GM12878 (cell line): ENCODE results near the gene MMP20. TPM values are rescaled to one million over a fixed set of nuclear protein-coding genes. Genes with fewer than 3 reads are reported as not detected.

Source experiments
- ATAC-seq: fragments of 200-7000 bp; cut with Tn5 transposase; 3 replicates; pipeline ENCODE4 v1.9.1; 2020; ENCODE audit warnings: mild to moderate bottlenecking, moderate library complexity
- BruUV-seq: library from RNA; stranded (reverse); fragments of 400-500 nt; replicated peaks from 2 replicates; lab custom pipeline; 2021; lab: Mats Ljungman, UMichigan
- CTCF ChIA-PET: fragments of 300-600 bp; sonication (Branson Sonifier 250); formaldehyde crosslinking; extraction: SDS; loops from one replicate; lab custom pipeline; 2021; ENCODE audit warnings: inconsistent platforms; lab: Yijun Ruan, JAX
- POLR2A ChIA-PET: fragments of 350-600 bp; formaldehyde crosslinking; extraction: SDS; loops from one replicate; lab custom pipeline; 2021; ENCODE audit warnings: inconsistent platforms; lab: Charles Lee
- RAD21 ChIA-PET: fragments of 300-600 bp; sonication (Branson Sonifier 250); formaldehyde crosslinking; loops from one replicate; lab custom pipeline; 2023; ENCODE audit warnings: antibody characterized with exemption; ENCODE audit not compliant: unreplicated experiment; lab: Charles Lee
- SMC1A ChIA-PET: fragments of 300-600 bp; sonication (Branson Sonifier 250); formaldehyde crosslinking; loops from one replicate; lab custom pipeline; 2023; ENCODE audit not compliant: unreplicated experiment, uncharacterized antibody; lab: Charles Lee
- DNase-seq: peaks from one replicate; pipeline ENCODE4 v3.0.0-alpha.2; 2011; ENCODE audit warnings: low read depth, low spot score
- FAIRE-seq: peaks from 3 replicates; lab custom pipeline; 2011; peaks lifted over from hg19 to GRCh38; lab: Jason Lieb, UNC
- H2AFZ ChIP-seq: 2 replicates; pipeline ENCODE4 v1.6.0; 2011; ENCODE audit warnings: low read depth, low read length, control low read depth; ENCODE audit not compliant: control insufficient read depth
- H3K27ac ChIP-seq: 2 replicates; pipeline ENCODE4 v1.5.1; 2011; ENCODE audit warnings: control low read depth; ENCODE audit not compliant: control insufficient read depth, insufficient read depth
- H3K27me3 ChIP-seq, 2 experiments: replicated peaks in 1 of 2; 2 replicates each; pipeline versions ENCODE4 v1.6.0 to v1.6.1; 2011; ENCODE audit warnings: low read length in 1 of 2; ENCODE audit not compliant: control insufficient read depth in 2 of 2, insufficient read depth in 2 of 2
- H3K36me3 ChIP-seq, 2 experiments: 2 replicates each; pipeline ENCODE4 v1.5.1; 2011; ENCODE audit warnings: low read length in 1 of 2; ENCODE audit not compliant: control insufficient read depth in 2 of 2, insufficient read depth in 2 of 2
- H3K4me1 ChIP-seq: 2 replicates; pipeline ENCODE4 v1.6.1; 2011; ENCODE audit warnings: mild to moderate bottlenecking, low read length, moderate library complexity, mixed read lengths; ENCODE audit not compliant: control insufficient read depth, insufficient read depth
- H3K4me2 ChIP-seq: 2 replicates; pipeline ENCODE4 v1.6.0; 2011; ENCODE audit warnings: control low read depth; ENCODE audit not compliant: control insufficient read depth, insufficient read depth
- H3K4me3 ChIP-seq: fragments of 200-600 bp; sonication (generic); 2 replicates; pipeline ENCODE4 v1.5.1; 2016
- H3K79me2 ChIP-seq: 2 replicates; pipeline ENCODE4 v1.6.0; 2011; ENCODE audit warnings: low read length; ENCODE audit not compliant: control insufficient read depth, insufficient read depth
- H3K9ac ChIP-seq: 2 replicates; pipeline ENCODE4 v1.8.0; 2011; ENCODE audit warnings: low read length, control low read depth, mixed read lengths; ENCODE audit not compliant: control insufficient read depth, insufficient read depth
- H3K9me3 ChIP-seq: replicated peaks from 3 replicates; pipeline ENCODE4 v1.5.1; 2011; ENCODE audit warnings: mild to moderate bottlenecking, low read length; ENCODE audit not compliant: control insufficient read depth, insufficient read depth
- H4K20me1 ChIP-seq: 2 replicates; pipeline ENCODE4 v1.6.0; 2011; ENCODE audit not compliant: control insufficient read depth, insufficient read depth
- E4F1 ChIP-seq: fragments of 450-650 bp; IDR thresholded peaks from 2 replicates; pipeline ENCODE4 v1.6.1; 2018; ENCODE audit warnings: borderline replicate concordance, mild to moderate bottlenecking; ENCODE audit not compliant: partially characterized antibody
- ESRRA ChIP-seq: IDR thresholded peaks from 2 replicates; pipeline ENCODE4 v1.6.1; 2012; ENCODE audit warnings: mild to moderate bottlenecking, low read length, improper control_type of control experiment
- WGBS: methylation state at CpG from one replicate; pipeline ENCODE4 v1.1.6; 2016; ENCODE audit warnings: low lambda C conversion rate; ENCODE audit not compliant: insufficient replicate concordance, insufficient coverage; ENCODE audit errors: missing lambda C conversion rate; 5-methylcytosine and 5-hydroxymethylcytosine counted together
- in situ Hi-C: fragments of 300-500 bp; cut with MboI; formaldehyde crosslinking; loops from 9 replicates; pipeline ENCODE4 v1.14.3; 2018; ENCODE audit warnings: mixed read lengths
- intact Hi-C: fragments of 100-400 bp; cut with micrococcal nuclease; formaldehyde crosslinking; loops from one replicate; pipeline ENCODE4 v1.14.2; 2022; ENCODE audit not compliant: unreplicated experiment
- polyA plus RNA-seq, 11 experiments: library from polyadenylated mRNA; depleted of rRNA in 4 of 11; unstranded in 6 of 11; stranded (reverse) in 5 of 11; fragments of >200 nt; fragmentation: Nextera tagmentation in 4 of 11; fragmentation: Illumina TruSeq in 1 of 11; extraction: Ambion mirVana in 4 of 11; extraction: Trizol in 1 of 11; gene quantifications; 1 replicate in 1 of 11; 2 replicates in 10 of 11; pipeline versions ENCODE4 v1.2.1 to v1.2.3, GENCODE V29; 2011 to 2016; ENCODE audit warnings: inconsistent platforms in 2 of 11, missing spikeins in 2 of 11, low read depth in 1 of 11
- total RNA-seq, 4 experiments: library from RNA; depleted of rRNA in 3 of 4; stranded (reverse); fragments of >200 nt in 3 of 4; fragmentation: Illumina TruSeq in 1 of 4; extraction: Trizol in 1 of 4; gene quantifications; 2 replicates each; pipeline versions ENCODE4 v1.2.1 to v1.2.3, GENCODE V29; 2013 to 2021
- TF ChIP-seq, protein P1 (sequence below): fragments of 450-650 bp; IDR thresholded peaks from 2 replicates; pipeline ENCODE4 v1.6.1; 2017; ENCODE audit warnings: mild to moderate bottlenecking, moderate library complexity
- TF ChIP-seq, protein P2 (sequence below): fragments of 450-650 bp; IDR thresholded peaks from 2 replicates; pipeline ENCODE4 v1.6.1; 2017; ENCODE audit warnings: mild to moderate bottlenecking, moderate library complexity
- TF ChIP-seq, protein P3 (sequence below): fragments of 450-650 bp; formaldehyde crosslinking; IDR thresholded peaks from 2 replicates; pipeline ENCODE4 v1.4.0; 2022; ENCODE audit warnings: mild to moderate bottlenecking, moderate library complexity

MMP20 gene
- total and polyA plus RNA-seq, 10 of the 15 experiments (the other 5 are each of a cell fraction or from before 2014, with no cell fraction given): 0.10 to 0.57 (median 0.19) TPM; not detected in 2

DNA sequence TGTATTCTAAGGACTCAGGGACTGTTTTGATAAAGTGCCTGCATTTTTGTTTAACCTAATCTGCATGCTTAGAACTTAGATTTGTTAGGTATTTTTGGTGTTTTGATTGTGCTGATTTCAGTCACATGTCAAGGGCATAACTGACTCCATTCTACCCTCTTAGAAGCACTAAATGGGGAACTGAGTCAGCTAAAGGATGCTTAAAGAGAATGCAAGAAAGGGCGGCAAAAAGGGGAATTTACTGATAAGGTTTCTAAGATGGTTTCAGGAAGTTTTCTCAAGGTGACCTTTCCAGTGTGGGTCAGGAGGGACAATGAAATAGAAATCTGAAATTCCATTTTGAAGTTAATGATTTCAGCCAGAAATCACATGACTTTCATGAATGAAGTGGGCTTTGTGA lies 43.0 kb downstream of the MMP20 start:
- H3K4me2 ChIP-seq: no peak overlapping the region
- ChIA-PET POLR2A (interaction anchor here (1.7 to 5.7 kb wide), 4 partner anchors 9 to 36 kb away, joined by 7 to 59 read pairs (median 17); no protein-coding TSS in a partner anchor), CTCF (interaction anchor here (1.2 kb wide), 1 partner anchor 27 kb away, joined by 3 read pairs; no protein-coding TSS in a partner anchor), SMC1A (interaction anchor here (1.3 to 17.3 kb wide), 5 partner anchors 10 to 44 kb away, joined by 3 to 322 read pairs (median 25); no protein-coding TSS in a partner anchor), RAD21 (interaction anchor here (1.9 to 8.1 kb wide), 4 partner anchors 22 to 30 kb away, joined by 9 to 102 read pairs (median 45); no protein-coding TSS in a partner anchor)
- no peak overlapping the region for H2AFZ ChIP-seq
- in situ Hi-C loops (no loop called here), intact Hi-C loops (no loop called here)
- 5% methylated on average over 1 of the region's 1 CpG for WGBS
- no peak overlapping the region for H3K9ac ChIP-seq
- DNase-seq (no peak), ATAC-seq (no peak), FAIRE-seq (no peak)
- BruUV-seq: no TSS peak
- H3K9me3 ChIP-seq: peaks cover 2% of the 10 kb centered on the region; the same call in 2 of the 3 replicates
- no peaks in the 10 kb centered on the region for H3K79me2 ChIP-seq
- no peaks in the 10 kb centered on the region for H3K36me3 ChIP-seq
- H3K4me1 ChIP-seq: peaks cover 10% of the 10 kb centered on the region; the same call in 1 of the 2 replicates
- H3K4me3 ChIP-seq: no peak overlapping the region
- H3K27me3 ChIP-seq: no peaks in the 10 kb centered on the region
- TF ChIP-seq, protein P1, sequence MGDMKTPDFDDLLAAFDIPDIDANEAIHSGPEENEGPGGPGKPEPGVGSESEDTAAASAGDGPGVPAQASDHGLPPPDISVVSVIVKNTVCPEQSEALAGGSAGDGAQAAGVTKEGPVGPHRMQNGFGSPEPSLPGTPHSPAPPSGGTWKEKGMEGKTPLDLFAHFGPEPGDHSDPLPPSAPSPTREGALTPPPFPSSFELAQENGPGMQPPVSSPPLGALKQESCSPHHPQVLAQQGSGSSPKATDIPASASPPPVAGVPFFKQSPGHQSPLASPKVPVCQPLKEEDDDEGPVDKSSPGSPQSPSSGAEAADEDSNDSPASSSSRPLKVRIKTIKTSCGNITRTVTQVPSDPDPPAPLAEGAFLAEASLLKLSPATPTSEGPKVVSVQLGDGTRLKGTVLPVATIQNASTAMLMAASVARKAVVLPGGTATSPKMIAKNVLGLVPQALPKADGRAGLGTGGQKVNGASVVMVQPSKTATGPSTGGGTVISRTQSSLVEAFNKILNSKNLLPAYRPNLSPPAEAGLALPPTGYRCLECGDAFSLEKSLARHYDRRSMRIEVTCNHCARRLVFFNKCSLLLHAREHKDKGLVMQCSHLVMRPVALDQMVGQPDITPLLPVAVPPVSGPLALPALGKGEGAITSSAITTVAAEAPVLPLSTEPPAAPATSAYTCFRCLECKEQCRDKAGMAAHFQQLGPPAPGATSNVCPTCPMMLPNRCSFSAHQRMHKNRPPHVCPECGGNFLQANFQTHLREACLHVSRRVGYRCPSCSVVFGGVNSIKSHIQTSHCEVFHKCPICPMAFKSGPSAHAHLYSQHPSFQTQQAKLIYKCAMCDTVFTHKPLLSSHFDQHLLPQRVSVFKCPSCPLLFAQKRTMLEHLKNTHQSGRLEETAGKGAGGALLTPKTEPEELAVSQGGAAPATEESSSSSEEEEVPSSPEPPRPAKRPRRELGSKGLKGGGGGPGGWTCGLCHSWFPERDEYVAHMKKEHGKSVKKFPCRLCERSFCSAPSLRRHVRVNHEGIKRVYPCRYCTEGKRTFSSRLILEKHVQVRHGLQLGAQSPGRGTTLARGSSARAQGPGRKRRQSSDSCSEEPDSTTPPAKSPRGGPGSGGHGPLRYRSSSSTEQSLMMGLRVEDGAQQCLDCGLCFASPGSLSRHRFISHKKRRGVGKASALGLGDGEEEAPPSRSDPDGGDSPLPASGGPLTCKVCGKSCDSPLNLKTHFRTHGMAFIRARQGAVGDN: peak; percentile 83
- TF ChIP-seq E4F1 (no peak), ESRRA (peak; percentile 68; the same call in 1 of the 2 replicates)
- TF ChIP-seq, protein P2, sequence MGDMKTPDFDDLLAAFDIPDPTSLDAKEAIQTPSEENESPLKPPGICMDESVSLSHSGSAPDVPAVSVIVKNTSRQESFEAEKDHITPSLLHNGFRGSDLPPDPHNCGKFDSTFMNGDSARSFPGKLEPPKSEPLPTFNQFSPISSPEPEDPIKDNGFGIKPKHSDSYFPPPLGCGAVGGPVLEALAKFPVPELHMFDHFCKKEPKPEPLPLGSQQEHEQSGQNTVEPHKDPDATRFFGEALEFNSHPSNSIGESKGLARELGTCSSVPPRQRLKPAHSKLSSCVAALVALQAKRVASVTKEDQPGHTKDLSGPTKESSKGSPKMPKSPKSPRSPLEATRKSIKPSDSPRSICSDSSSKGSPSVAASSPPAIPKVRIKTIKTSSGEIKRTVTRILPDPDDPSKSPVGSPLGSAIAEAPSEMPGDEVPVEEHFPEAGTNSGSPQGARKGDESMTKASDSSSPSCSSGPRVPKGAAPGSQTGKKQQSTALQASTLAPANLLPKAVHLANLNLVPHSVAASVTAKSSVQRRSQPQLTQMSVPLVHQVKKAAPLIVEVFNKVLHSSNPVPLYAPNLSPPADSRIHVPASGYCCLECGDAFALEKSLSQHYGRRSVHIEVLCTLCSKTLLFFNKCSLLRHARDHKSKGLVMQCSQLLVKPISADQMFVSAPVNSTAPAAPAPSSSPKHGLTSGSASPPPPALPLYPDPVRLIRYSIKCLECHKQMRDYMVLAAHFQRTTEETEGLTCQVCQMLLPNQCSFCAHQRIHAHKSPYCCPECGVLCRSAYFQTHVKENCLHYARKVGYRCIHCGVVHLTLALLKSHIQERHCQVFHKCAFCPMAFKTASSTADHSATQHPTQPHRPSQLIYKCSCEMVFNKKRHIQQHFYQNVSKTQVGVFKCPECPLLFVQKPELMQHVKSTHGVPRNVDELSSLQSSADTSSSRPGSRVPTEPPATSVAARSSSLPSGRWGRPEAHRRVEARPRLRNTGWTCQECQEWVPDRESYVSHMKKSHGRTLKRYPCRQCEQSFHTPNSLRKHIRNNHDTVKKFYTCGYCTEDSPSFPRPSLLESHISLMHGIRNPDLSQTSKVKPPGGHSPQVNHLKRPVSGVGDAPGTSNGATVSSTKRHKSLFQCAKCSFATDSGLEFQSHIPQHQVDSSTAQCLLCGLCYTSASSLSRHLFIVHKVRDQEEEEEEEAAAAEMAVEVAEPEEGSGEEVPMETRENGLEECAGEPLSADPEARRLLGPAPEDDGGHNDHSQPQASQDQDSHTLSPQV: peak; percentile 97
- TF ChIP-seq, protein P3, sequence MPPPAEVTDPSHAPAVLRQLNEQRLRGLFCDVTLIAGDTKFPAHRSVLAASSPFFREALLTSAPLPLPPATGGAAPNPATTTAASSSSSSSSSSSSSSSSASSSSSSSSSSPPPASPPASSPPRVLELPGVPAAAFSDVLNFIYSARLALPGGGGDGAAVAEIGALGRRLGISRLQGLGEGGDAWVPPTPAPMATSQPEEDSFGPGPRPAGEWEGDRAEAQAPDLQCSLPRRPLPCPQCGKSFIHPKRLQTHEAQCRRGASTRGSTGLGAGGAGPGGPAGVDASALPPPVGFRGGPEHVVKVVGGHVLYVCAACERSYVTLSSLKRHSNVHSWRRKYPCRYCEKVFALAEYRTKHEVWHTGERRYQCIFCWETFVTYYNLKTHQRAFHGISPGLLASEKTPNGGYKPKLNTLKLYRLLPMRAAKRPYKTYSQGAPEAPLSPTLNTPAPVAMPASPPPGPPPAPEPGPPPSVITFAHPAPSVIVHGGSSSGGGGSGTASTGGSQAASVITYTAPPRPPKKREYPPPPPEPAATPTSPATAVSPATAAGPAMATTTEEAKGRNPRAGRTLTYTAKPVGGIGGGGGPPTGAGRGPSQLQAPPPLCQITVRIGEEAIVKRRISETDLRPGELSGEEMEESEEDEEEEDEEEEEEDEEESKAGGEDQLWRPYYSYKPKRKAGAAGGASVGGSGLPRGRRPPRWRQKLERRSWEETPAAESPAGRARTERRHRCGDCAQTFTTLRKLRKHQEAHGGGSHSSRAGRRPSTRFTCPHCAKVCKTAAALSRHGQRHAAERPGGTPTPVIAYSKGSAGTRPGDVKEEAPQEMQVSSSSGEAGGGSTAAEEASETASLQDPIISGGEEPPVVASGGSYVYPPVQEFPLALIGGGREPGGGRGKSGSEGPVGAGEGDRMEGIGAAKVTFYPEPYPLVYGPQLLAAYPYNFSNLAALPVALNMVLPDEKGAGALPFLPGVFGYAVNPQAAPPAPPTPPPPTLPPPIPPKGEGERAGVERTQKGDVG: 0 out of 2 replicates have a peak, but pooled peaks have one; percentile 43
- H4K20me1 ChIP-seq: no peaks in the 10 kb centered on the region
- no peak overlapping the region for H3K27ac ChIP-seq
